ENCODE results near the gene ARL5B. TPM values are rescaled to one million over a fixed set of nuclear protein-coding genes. Genes with fewer than 3 reads are reported as not detected.

The ARL5B gene
- total and polyA plus RNA-seq, 8 donors: 15.1 to 44.8 (median 41.2) TPM

GRCh38 chr10:18685555-18685954 is 26.3 kb downstream of the ARL5B start:
- Histone ChIP-seq H3K36me3 (no peaks in the 10 kb centered on the region), H3K27ac (no peak overlapping the region), H3K4me3 (no peak overlapping the region), H3K27me3 (no peaks in the 10 kb centered on the region), H3K9me3 (no peaks in the 10 kb centered on the region), H3K4me1 (peaks cover 0 to 8% of the 10 kb centered on the region in 2 donors)
- intact Hi-C loops (cut with DNase I): no loop called here
- DNase-seq: no peak
- ATAC-seq: no peak
- TF ChIP-seq CTCF (IDR thresholded peaks at IDR 0.05): no peak

- ATAC-seq: no peak
- intact Hi-C loops (cut with DNase I): no loop called here
Observed at GRCh38 chr10:18687195-18687594, 28.0 kb downstream of the ARL5B start.

GRCh38 chr10:18687706-18688105 is 28.5 kb downstream of the ARL5B start:
- DNase-seq: no peak
- Histone ChIP-seq H3K36me3 (no peaks in the 10 kb centered on the region), H3K4me1 (no peaks in the 10 kb centered on the region), H3K27ac (no peak overlapping the region), H3K27me3 (no peaks in the 10 kb centered on the region), H3K9me3 (no peaks in the 10 kb centered on the region), H3K4me3 (no peak overlapping the region)
- intact Hi-C loops (cut with DNase I): no loop called here
- ATAC-seq: no peak
- no peak for TF ChIP-seq CTCF (IDR thresholded peaks at IDR 0.05)

More at GRCh38 chr10:18687195-18687594, 28.0 kb downstream of the ARL5B start:
- no peaks in the 10 kb centered on the region for H3K36me3 ChIP-seq
- no peak overlapping the region for H3K27ac ChIP-seq
- no peak for DNase-seq
- no peak overlapping the region for H3K4me3 ChIP-seq
- H3K9me3 ChIP-seq: no peaks in the 10 kb centered on the region
- no peaks in the 10 kb centered on the region for H3K4me1 ChIP-seq
- H3K27me3 ChIP-seq: no peaks in the 10 kb centered on the region
- no peak for TF ChIP-seq CTCF (IDR thresholded peaks at IDR 0.05)

GRCh38 chr10:18689498-18689897 is 30.3 kb downstream of the ARL5B start:
- peak in 1 of 4 donors; percentile 47 for DNase-seq
- H3K4me3 ChIP-seq: no peak overlapping the region
- TF ChIP-seq CTCF (IDR thresholded peaks at IDR 0.05): peak in 1 of 2 donors; percentile 38

GRCh38 chr10:18690541-18690940 is 31.3 kb downstream of the ARL5B start:
- Histone ChIP-seq H3K4me1 (no peaks in the 10 kb centered on the region), H3K27ac (no peak overlapping the region), H3K36me3 (no peaks in the 10 kb centered on the region), H3K27me3 (no peaks in the 10 kb centered on the region), H3K9me3 (no peaks in the 10 kb centered on the region), H3K4me3 (no peak overlapping the region)
- intact Hi-C loops (cut with DNase I): no loop called here
- DNase-seq: no peak
- no peak for TF ChIP-seq CTCF (IDR thresholded peaks at IDR 0.05)
- ATAC-seq: no peak

More at GRCh38 chr10:18689498-18689897, 30.3 kb downstream of the ARL5B start:
- H3K27ac ChIP-seq: no peak overlapping the region
- no peaks in the 10 kb centered on the region for H3K36me3 ChIP-seq
- H3K4me1 ChIP-seq: no peaks in the 10 kb centered on the region
- ATAC-seq: peak; percentile 68
- intact Hi-C loops (cut with DNase I): no loop called here
- H3K9me3 ChIP-seq: no peaks in the 10 kb centered on the region
- no peaks in the 10 kb centered on the region for H3K27me3 ChIP-seq

Data from left lung (tissue), 10 donors.